ENCODE data around the gene WWC1.

The WWC1 gene

GRCh38 chr5:168291342-168291963 is at the start of gene WWC1:
Gene WWC1 (plus strand): TSS chr5:168291645. CDS start chr5:168292153, 508 bp downstream.
- H3K27ac ChIP-seq, result peak within 1 kb of the TSS; percentile 55
- DNase-seq (ENCODE audit: low read depth, low spot score), result no peak

GRCh38 chr5:168244838-168245559 is 46.4 kb upstream of the WWC1 start:
- H3K27ac ChIP-seq, result no peak overlapping the region
- DNase-seq (ENCODE audit: low read depth, low spot score), result no peak

DNA sequence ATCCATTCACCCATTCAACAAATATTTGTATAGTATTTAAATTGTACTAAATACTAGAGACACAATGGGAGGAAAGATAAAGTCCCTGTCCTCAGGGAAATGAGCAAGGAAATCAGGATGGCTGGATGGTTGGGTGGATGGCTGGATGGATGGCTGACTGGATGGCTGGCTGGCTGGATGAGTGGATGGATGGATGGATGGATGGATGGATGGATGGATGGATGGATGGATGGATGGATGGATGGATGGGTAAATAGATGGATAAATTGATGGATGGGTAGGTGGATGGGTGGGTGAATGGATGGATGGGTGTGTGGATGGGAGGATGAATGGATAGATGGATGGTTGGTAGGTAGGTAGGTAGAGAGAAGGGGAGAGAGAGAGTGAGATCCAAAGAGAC is 41.5 kb upstream of the WWC1 start:
- H3K27ac ChIP-seq, result no peak overlapping the region
- no peak for DNase-seq (ENCODE audit: low read depth, low spot score)

DNA sequence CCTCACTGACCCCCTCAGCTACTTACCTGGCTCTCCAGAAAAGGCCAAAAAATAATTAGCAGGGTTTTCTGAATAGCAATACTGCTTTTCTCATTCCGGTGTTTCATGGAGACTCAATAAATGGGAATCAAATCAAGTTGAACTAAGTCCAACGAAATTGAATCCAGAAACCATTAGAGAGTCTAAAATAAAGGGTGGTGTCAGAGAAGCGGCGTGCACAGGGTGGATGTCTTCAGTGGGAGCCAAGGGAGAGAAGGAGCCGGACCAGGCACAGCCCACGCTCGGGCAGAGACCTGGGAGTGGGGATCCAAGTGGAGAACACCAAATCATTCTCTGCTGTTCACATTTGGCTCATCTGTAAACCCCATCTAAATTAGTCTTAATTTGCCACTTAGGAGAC is 40.2 kb upstream of the WWC1 start:
- no peak overlapping the region for H3K27ac ChIP-seq
- no peak for DNase-seq (ENCODE audit: low read depth, low spot score)

DNA sequence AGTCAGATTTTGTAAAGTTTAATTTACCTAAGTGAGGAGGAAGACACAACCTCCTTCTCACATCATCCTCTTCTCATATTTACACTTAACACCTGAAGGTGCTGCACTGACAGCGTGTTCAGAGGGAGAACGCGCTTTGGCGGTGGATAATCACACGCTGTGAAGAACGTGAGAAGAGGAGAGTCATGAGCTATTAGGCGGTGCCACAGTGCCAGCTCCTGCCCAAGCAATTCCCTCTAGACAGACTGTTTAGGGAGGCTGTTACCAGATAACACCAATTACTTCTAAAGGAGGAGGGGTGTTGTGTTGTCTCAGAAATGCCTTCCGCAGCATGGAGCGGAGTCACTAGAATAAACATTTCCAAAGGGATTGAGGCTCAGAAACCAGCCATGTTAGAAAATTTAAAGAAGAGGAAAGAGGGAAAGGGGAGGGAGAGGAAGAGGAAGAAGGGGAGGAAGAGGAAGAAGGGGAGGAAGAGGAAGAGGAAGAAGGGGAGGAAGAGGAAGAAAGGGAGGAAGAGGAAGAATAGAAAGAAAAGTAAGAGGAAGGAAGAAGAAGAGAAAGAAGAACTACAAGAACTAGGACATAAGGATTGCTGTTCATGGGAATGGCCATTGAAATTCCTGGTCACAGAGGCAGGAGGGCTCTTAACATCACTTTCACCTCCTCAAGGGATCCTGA is 37.3 kb upstream of the WWC1 start:
- no peak for DNase-seq (ENCODE audit: low read depth, low spot score)
- H3K27ac ChIP-seq, result no peak overlapping the region

GRCh38 chr5:168260353-168261226 is 30.9 kb upstream of the WWC1 start:
- no peak for DNase-seq (ENCODE audit: low read depth, low spot score)
- H3K27ac ChIP-seq, result no peak overlapping the region

DNA sequence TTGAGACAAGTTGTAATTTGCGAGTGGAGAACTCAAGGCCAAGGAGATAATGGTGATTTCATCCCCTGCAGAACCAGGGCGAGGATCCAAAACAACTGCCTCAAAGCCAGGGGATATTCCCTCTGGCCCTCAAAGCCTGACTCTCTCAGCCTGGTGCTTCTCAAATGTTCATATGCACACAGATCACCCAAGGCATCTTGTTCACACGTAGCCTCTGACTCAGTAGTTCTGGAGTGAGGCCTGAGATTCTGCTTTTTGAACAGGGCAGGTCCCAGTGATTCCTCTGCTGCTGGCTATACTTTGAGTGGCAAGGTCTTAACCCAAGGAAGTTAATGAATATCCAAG is 30.2 kb upstream of the WWC1 start:
- no peak for DNase-seq (ENCODE audit: low read depth, low spot score)
- no peak overlapping the region for H3K27ac ChIP-seq

DNA sequence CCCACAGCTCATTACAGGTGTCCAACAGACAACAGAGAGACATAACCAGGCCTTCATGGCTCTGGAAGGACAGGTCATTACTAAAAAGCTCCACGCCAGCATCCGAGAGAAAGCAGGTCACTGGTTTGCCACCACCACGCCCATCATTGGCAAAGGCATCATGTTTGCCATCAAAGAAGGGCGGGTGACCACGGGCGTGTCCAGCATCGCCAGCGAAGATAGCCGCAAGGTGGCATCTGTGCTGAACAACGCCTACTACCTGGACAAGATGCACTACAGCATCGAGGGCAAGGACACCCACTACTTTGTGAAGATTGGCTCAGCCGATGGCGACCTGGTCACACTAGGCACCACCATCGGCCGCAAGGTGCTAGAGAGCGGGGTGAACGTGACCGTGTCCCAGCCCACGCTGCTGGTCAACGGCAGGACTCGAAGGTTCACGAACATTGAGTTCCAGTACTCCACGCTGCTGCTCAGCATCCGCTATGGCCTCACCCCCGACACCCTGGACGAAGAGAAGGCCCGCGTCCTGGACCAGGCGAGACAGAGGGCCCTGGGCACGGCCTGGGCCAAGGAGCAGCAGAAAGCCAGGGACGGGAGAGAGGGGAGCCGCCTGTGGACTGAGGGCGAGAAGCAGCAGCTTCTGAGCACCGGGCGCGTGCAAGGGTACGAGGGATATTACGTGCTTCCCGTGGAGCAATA is 29.3 kb upstream of the WWC1 start:
- no peak for DNase-seq (ENCODE audit: low read depth, low spot score)
- no peak overlapping the region for H3K27ac ChIP-seq

DNA sequence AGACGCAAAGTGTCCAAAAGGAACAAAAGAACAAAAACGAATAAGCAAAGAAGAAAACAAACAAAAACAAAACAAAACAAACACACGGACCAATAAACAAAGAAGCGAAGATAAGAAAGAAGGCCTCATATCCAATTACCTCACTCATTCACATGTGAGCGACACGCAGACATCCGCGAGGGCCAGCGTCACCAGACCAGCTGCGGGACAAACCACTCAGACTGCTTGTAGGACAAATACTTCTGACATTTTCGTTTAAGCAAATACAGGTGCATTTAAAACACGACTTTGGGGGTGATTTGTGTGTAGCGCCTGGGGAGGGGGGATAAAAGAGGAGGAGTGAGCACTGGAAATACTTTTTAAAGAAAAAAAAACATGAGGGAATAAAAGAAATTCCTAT is 28.3 kb upstream of the WWC1 start:
- no peak for DNase-seq (ENCODE audit: low read depth, low spot score)
- no peak overlapping the region for H3K27ac ChIP-seq

- DNase-seq (ENCODE audit: low read depth, low spot score), result no peak
- no peak overlapping the region for H3K27ac ChIP-seq
Measured at GRCh38 chr5:168266016-168266415, 25.4 kb upstream of the WWC1 start.

DNA sequence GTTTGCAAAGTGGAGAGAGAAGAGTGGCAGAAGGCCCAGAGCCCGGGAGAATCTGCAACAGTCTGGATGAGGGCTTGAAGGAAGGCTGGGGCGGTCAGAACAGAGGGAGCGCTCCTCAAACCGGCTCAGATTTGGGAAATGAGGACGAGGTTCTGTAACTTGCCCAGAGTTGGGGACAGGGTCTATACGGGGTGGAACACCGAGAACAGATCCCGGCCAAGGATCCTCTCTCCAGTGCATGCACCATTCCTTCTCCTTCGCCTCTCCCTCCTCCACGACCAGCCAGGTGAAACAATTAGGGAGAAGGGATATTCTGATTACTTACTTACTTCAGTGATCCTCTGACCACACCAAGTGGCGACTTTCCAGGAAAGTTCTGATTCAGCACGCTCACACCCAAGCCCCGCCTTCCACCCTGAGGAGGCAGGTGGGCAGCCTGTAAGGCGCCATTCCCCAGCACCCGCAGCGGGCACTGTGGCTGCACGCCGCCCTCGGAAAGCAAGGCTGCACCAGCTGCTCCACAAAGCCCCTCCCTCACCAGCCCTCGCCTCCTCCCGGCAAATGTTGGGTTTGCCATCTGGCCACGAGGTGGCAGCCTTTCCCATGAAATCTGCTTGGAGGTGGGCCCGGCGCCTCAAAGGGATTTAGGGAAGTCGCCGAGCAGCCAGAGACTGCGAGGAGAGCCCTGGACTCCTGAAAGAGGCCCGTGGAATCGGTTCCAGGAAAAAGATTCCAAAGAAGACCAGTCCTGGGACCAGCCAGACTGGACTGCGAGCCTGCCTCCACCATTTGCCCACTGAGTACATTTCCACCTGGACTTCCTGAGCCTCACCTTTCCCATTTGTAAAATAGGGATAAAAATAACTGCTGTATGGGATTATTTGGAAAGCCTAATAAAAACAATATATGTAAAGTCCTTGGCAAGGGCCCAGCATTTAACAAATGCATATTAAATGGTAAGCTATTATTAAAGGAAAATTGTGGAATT is 22.2 kb upstream of the WWC1 start:
- peak; percentile 60 for DNase-seq (ENCODE audit: low read depth, low spot score)
- H3K27ac ChIP-seq, result no peak overlapping the region

DNA sequence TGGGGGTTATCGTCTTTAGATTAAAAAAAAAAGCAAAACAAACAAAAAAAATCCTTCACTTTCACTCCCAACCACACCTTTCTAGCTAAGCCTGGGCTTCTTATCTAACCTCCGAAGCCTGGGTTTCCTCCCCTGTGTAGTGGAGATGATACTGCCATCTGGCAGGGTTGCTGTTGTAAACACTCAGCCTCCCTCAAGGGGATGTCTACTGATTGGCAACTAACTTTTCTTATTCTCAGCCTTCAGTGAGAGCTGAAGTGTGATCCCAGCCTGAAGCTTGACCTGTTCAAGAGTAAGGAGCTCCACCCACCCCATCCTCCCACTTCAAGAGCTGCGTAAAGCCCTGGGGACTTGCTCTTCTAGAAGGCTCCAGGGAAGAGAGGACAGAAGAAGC is 21.5 kb upstream of the WWC1 start:
- DNase-seq (ENCODE audit: low read depth, low spot score), result no peak
- H3K27ac ChIP-seq, result no peak overlapping the region

DNA sequence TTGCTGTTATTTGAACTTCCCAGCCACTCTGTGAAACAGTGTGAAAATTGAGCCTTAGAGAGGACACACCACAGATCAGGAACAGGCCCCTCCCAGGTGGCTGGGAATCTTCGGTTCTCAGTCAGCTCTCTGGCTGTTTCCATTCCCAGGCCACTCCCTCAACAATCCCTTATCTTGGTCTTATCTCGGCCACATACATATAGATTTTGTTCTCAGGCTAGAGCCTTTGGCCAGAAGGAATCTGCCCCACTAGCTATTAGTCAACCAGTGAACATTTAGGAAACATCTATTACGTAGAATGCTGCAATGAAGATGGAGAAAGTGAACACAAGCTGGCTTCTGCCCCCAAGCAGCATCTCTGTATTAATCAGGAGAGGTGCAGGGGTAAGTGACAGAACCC is 21.0 kb upstream of the WWC1 start:
- H3K27ac ChIP-seq, result no peak overlapping the region
- no peak for DNase-seq (ENCODE audit: low read depth, low spot score)

DNA sequence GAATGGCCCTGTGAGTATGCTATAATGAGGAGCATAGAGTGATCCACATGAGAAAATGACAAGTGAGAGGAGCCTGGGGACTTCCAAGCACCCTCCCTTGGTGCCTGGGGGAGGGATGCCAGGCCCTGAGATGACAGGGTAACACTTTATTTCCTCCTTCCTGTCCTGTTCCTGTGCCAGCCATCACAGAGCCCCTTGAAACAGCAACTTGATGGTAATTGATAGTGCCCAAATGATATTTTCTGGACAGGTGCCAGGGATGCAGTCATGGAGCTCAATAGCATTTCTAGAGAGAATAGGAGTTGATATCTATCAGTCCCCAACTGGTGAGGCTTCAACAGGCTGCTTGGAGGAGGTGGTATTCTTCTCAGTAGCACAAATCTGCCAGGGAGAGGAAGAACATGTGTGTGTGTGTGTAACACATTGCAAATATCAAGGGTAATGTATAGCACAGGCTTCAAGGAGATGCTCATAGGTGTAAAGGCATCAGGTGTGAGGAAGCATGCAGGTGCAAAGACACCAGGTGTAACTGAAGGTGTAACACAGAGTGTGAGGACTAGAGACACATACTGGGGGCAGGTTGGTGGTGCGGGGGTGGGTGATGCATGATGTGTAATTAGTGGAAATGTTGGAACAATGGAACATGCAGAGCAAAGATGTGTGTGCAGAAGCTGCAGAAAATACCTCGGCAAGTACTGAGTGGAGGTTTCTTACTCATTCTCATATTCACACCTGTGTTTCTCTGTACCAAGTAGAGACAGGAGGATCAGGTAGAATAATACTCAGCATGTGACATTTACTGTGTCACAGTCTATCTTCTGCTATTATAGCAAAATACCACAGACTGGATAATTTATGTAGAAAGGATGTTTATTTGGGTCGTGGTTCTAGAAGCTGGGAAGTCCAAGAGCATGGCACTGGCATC is 18.1 kb upstream of the WWC1 start:
- no peak for DNase-seq (ENCODE audit: low read depth, low spot score)
- no peak overlapping the region for H3K27ac ChIP-seq

- H3K27ac ChIP-seq, result no peak overlapping the region
- no peak for DNase-seq (ENCODE audit: low read depth, low spot score)
Measured at GRCh38 chr5:168274406-168274805, 17.0 kb upstream of the WWC1 start.

DNA sequence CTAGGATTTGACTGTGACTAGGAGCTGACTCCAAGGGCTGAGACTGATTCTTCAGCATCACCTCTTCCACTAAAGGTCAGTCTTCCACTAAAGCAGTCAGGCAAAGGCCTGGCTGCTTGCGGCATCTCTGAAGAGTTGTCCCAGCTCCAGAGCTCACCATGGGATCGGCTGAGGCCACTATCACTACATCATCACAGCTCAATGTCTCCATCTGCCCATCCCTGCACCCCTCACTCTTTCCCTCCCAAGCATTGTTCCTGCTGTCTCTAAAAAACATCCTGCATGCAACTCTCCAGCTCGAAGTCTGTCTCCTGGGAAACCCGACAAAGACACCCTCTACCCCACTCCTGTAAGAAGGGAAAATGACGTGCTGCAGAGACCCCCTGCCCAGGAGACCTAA is 15.5 kb upstream of the WWC1 start:
- no peak for DNase-seq (ENCODE audit: low read depth, low spot score)
- H3K27ac ChIP-seq, result no peak overlapping the region

DNA sequence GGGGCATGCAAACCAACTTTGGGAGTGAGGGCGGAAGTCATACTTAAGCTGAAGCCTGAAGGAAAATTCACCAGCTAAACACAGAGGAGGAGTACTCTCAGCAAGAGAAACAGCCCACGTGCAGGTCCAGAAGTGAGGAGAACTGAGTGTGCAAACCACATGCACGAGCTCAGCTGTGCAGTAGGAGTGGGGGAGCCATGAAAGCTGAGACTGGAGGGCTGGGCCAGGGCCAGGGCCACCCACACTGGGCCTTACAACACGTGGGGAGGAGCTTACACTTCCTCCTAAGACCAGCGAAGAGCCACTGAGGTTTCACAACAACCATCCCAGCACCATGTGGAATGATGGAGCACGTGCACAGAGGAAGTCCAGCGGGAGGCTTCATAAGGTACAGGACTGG is 9.3 kb upstream of the WWC1 start:
- no peak overlapping the region for H3K27ac ChIP-seq
- DNase-seq (ENCODE audit: low read depth, low spot score), result no peak

DNA sequence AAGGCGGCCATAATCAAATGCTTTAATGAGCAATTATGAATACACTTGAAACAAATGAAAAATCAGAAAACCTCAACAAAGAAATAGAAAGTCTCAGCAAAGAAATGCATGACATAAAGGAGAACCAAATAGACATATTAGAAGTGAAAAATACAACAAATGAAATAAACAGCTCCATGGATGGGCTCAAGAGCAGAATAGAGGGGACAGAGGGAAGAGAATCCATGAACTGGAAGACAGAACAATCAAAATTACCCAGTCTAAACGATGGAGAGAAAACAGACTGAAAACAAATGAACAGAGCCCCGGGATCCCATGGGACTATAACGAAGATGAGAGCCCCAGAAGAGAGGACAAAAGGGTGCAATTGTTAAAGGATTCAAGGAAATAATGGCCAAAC is 6.6 kb upstream of the WWC1 start:
- no peak overlapping the region for H3K27ac ChIP-seq
- no peak for DNase-seq (ENCODE audit: low read depth, low spot score)

All from epithelial cell of prostate (primary cell).